HepG2 (cell line): Measurements from ENCODE around the gene ZMYND8. TPM values are rescaled to one million over a fixed set of nuclear protein-coding genes. Genes with fewer than 3 reads are reported as not detected.

Source experiments
- ADNP ChIP-seq: sonication (generic); formaldehyde crosslinking; IDR thresholded peaks from 2 replicates; pipeline ENCODE4 v1.4.0; 2020; ENCODE audit warnings: missing genetic modification reagents
- AGO1 ChIP-seq: fragments of 200-400 bp; formaldehyde crosslinking; IDR thresholded peaks from 2 replicates; pipeline ENCODE4 v1.6.1; 2017; ENCODE audit warnings: mild to moderate bottlenecking, low read depth, low read length, moderate library complexity; ENCODE audit not compliant: poor library complexity, severe bottlenecking
- ARNT2 ChIP-seq: sonication (generic); formaldehyde crosslinking; IDR thresholded peaks from 2 replicates; pipeline ENCODE4 v1.8.0; 2022; ENCODE audit warnings: mild to moderate bottlenecking, low read depth, missing genetic modification reagents, moderate library complexity
- ASH2L ChIP-seq: fragments of 300-600, 200-600 bp; sonication (generic); IDR thresholded peaks from 2 replicates; pipeline ENCODE4 v1.7.0; 2017; ENCODE audit warnings: low read depth, mild to moderate bottlenecking, moderate library complexity, mixed read lengths, low read length; ENCODE audit not compliant: insufficient read length
- ATM ChIP-seq: fragments of 450-650 bp; IDR thresholded peaks from 2 replicates; pipeline ENCODE4 v1.7.1; 2017; ENCODE audit warnings: mild to moderate bottlenecking, borderline replicate concordance
- CCDC6 ChIP-seq: sonication (generic); formaldehyde crosslinking; IDR thresholded peaks from 2 replicates; pipeline ENCODE4 v1.8.1; 2022; ENCODE audit warnings: mild to moderate bottlenecking, missing genetic modification reagents, moderate library complexity
- HNRNPL ChIP-seq: fragments of 200-400 bp; formaldehyde crosslinking; IDR thresholded peaks from 2 replicates; pipeline ENCODE4 v1.6.1; 2017; ENCODE audit warnings: mild to moderate bottlenecking, low read depth, low read length
- HOXA9 ChIP-seq: sonication (generic); formaldehyde crosslinking; IDR thresholded peaks from 2 replicates; pipeline ENCODE4 v1.8.1; 2022; ENCODE audit warnings: missing genetic modification reagents, mild to moderate bottlenecking, moderate library complexity, borderline replicate concordance
- MBNL3 ChIP-seq: fragments of 250-450 bp; sonication (Bioruptor Pico); conservative IDR thresholded peaks from 2 replicates; pipeline ENCODE4 v1.8.0; 2022; ENCODE audit warnings: mild to moderate bottlenecking, inconsistent platforms
- MEIS1 ChIP-seq: sonication (generic); formaldehyde crosslinking; IDR thresholded peaks from 2 replicates; pipeline ENCODE4 v1.9.0; 2021; ENCODE audit warnings: mild to moderate bottlenecking, missing genetic modification reagents, moderate library complexity, borderline replicate concordance
- NCOA2 ChIP-seq: sonication (generic); formaldehyde crosslinking; IDR thresholded peaks from 2 replicates; pipeline ENCODE4 v1.8.0; 2022; ENCODE audit warnings: inconsistent platforms
- NR2F2 ChIP-seq: IDR thresholded peaks from 2 replicates; pipeline ENCODE4 v1.6.1; 2012; ENCODE audit warnings: low read depth, inconsistent platforms, borderline replicate concordance
- POGZ ChIP-seq: sonication (generic); formaldehyde crosslinking; IDR thresholded peaks from 2 replicates; pipeline ENCODE4 v1.4.0; 2020; ENCODE audit warnings: mild to moderate bottlenecking, missing genetic modification reagents
- POLR2AphosphoS5 ChIP-seq: IDR thresholded peaks from 2 replicates; pipeline ENCODE4 v1.6.1; 2012; ENCODE audit warnings: low read depth, low read length
- PRPF4 ChIP-seq: fragments of 200-400 bp; formaldehyde crosslinking; IDR thresholded peaks from 2 replicates; pipeline ENCODE4 v1.6.1; 2016; ENCODE audit warnings: low read length, low read depth; ENCODE audit not compliant: poor library complexity, severe bottlenecking
- RNF2 ChIP-seq: fragments of 450-650 bp; conservative IDR thresholded peaks from 2 replicates; pipeline ENCODE4 v1.6.1; 2016; ENCODE audit warnings: low read depth
- SMYD3 ChIP-seq: sonication (generic); formaldehyde crosslinking; IDR thresholded peaks from 2 replicates; pipeline ENCODE4 v1.8.1; 2023; ENCODE audit warnings: mild to moderate bottlenecking, missing genetic modification reagents
- STAT5B ChIP-seq: sonication (generic); formaldehyde crosslinking; IDR thresholded peaks from 2 replicates; pipeline ENCODE4 v1.4.0; 2020; ENCODE audit warnings: missing genetic modification reagents
- ZNF253 ChIP-seq: sonication (generic); formaldehyde crosslinking; IDR thresholded peaks from 2 replicates; pipeline ENCODE4 v1.8.0; 2022; ENCODE audit warnings: mild to moderate bottlenecking, missing genetic modification reagents, borderline replicate concordance
- ZNF296 ChIP-seq: sonication (generic); formaldehyde crosslinking; conservative IDR thresholded peaks from 2 replicates; pipeline ENCODE4 v1.5.0; 2020; ENCODE audit warnings: mild to moderate bottlenecking, missing genetic modification reagents
- ZNF550 ChIP-seq: sonication (generic); formaldehyde crosslinking; IDR thresholded peaks from 2 replicates; pipeline ENCODE4 v1.4.0; 2020; ENCODE audit warnings: mild to moderate bottlenecking, missing genetic modification reagents, borderline replicate concordance
- ZNF562 ChIP-seq: sonication (generic); formaldehyde crosslinking; IDR thresholded peaks from 2 replicates; pipeline ENCODE4 v1.8.0; 2022; ENCODE audit warnings: missing genetic modification reagents, borderline replicate concordance
- ZNF615 ChIP-seq: sonication (generic); formaldehyde crosslinking; IDR thresholded peaks from 2 replicates; pipeline ENCODE4 v1.5.0; 2020; ENCODE audit warnings: mild to moderate bottlenecking, missing genetic modification reagents, borderline replicate concordance
- ZNF670 ChIP-seq: sonication (generic); formaldehyde crosslinking; IDR thresholded peaks from 2 replicates; pipeline ENCODE4 v1.8.0; 2022; ENCODE audit warnings: mild to moderate bottlenecking, missing genetic modification reagents, borderline replicate concordance
- ZSCAN29 ChIP-seq: sonication (generic); formaldehyde crosslinking; conservative IDR thresholded peaks from 2 replicates; pipeline ENCODE4 v1.4.0; 2020; ENCODE audit warnings: mild to moderate bottlenecking, missing genetic modification reagents
- ZSCAN9 ChIP-seq: IDR thresholded peaks from 2 replicates; pipeline ENCODE4 v1.6.1; 2016; ENCODE audit warnings: borderline replicate concordance
- polyA plus RNA-seq, 8 experiments: library from polyadenylated mRNA; depleted of rRNA in 3 of 8; stranded (reverse) in 7 of 8; unstranded in 1 of 8; fragments of >200 nt; fragmentation: Illumina TruSeq in 4 of 8; extraction: Trizol in 4 of 8; gene quantifications; 2 replicates each; pipeline versions ENCODE4 v1.2.1 to v1.2.3, GENCODE V29; 2011 to 2016; ENCODE audit warnings: low read depth in 4 of 8, missing spikeins in 1 of 8, mixed read lengths in 1 of 8; ENCODE audit not compliant: insufficient read depth in 1 of 8
- total RNA-seq, 5 experiments: library from RNA; depleted of rRNA; stranded (reverse); fragments of >200 nt; fragmentation: Illumina TruSeq; extraction: Trizol; gene quantifications; 2 replicates each; pipeline ENCODE4 v1.2.3, GENCODE V29; 2016; ENCODE audit warnings: low read depth in 1 of 5
- TF ChIP-seq, protein P1 (sequence below): sonication (generic); formaldehyde crosslinking; IDR thresholded peaks from 2 replicates; pipeline ENCODE4 v1.5.0; 2020; ENCODE audit warnings: mild to moderate bottlenecking, missing genetic modification reagents
- TF ChIP-seq, protein P2 (sequence below): sonication (generic); formaldehyde crosslinking; conservative IDR thresholded peaks from 2 replicates; pipeline ENCODE4 v1.8.0; 2022; ENCODE audit warnings: mild to moderate bottlenecking, moderate library complexity, missing genetic modification reagents

ZMYND8 gene
- total and polyA plus RNA-seq, 2 of the 13 experiments (the other 11 are each of a cell fraction or from before 2014, with no cell fraction given) = 53.9 to 84.7 TPM

DNA sequence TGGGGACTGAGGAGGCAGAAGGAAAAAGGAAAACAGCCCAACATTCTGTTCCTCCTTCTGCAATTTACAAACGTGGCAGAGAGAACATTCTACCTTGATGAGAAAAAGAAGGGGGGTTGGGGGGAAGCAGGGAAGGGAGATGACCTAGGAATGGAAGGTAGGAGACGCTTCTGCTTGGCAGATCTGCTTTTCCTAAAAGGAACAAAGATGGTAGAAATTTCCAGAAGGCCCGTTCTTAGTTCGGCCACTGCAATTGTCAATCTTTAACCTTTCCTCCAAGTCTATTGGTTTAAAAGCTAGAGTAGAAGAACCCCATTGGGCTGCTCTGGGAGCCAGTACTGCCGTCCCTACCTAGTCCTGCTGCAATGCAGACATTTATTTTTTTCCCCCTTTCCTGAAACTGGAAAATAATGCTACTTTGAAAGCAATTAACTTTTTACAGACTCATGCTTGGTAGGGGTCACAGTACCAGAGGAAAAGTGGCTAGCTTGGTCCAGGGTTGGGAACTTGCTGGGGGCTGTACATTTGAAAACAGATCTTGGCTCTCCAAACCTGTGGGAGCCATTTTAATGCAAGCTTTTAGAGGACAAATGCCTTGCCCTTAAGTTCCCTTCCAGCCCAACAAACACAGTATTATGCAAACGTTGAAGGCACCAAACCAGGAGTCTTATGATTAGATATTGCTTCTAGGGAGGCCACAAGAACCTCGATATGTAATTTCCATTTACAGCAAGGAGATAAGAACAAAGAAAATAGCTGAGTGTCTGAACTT lies 2.6 kb downstream of the ZMYND8 start (continued):
- TF ChIP-seq ZNF253 (no peak), STAT5B (no peak), NCOA2 (CRISPR knock-in tag) (no peak), ADNP (no peak), MEIS1 (CRISPR knock-in tag) (no peak), SMYD3 (no peak), ZNF296 (no peak), POLR2AphosphoS5 (peak; percentile 45), NR2F2 (no peak), ATM (no peak), ZNF615 (no peak), ZSCAN9 (CRISPR knock-in tag) (no peak), HOXA9 (CRISPR knock-in tag) (no peak), CCDC6 (CRISPR knock-in tag) (no peak), ZNF670 (CRISPR knock-in tag) (0 out of 2 replicates have a peak, but pooled peaks have one; percentile 26), ZSCAN29 (CRISPR knock-in tag) (no peak), AGO1 (no peak), ASH2L (peak; percentile 20), HNRNPL (no peak), POGZ (CRISPR knock-in tag) (peak; percentile 52; the same call in 1 of the 2 replicates), PRPF4 (no peak), ARNT2 (CRISPR knock-in tag) (no peak), MBNL3 (CRISPR knock-in tag) (no peak), RNF2 (no peak), ZNF550 (CRISPR knock-in tag) (no peak), ZNF562 (no peak)
- TF ChIP-seq, protein P1, sequence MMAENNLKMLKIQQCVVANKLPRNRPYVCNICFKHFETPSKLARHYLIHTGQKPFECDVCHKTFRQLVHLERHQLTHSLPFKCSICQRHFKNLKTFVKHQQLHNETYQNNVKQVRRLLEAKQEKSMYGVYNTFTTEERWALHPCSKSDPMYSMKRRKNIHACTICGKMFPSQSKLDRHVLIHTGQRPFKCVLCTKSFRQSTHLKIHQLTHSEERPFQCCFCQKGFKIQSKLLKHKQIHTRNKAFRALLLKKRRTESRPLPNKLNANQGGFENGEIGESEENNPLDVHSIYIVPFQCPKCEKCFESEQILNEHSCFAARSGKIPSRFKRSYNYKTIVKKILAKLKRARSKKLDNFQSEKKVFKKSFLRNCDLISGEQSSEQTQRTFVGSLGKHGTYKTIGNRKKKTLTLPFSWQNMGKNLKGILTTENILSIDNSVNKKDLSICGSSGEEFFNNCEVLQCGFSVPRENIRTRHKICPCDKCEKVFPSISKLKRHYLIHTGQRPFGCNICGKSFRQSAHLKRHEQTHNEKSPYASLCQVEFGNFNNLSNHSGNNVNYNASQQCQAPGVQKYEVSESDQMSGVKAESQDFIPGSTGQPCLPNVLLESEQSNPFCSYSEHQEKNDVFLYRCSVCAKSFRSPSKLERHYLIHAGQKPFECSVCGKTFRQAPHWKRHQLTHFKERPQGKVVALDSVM (CRISPR knock-in tag) = 0 out of 2 replicates have a peak, but pooled peaks have one; percentile 20
- TF ChIP-seq, protein P2, sequence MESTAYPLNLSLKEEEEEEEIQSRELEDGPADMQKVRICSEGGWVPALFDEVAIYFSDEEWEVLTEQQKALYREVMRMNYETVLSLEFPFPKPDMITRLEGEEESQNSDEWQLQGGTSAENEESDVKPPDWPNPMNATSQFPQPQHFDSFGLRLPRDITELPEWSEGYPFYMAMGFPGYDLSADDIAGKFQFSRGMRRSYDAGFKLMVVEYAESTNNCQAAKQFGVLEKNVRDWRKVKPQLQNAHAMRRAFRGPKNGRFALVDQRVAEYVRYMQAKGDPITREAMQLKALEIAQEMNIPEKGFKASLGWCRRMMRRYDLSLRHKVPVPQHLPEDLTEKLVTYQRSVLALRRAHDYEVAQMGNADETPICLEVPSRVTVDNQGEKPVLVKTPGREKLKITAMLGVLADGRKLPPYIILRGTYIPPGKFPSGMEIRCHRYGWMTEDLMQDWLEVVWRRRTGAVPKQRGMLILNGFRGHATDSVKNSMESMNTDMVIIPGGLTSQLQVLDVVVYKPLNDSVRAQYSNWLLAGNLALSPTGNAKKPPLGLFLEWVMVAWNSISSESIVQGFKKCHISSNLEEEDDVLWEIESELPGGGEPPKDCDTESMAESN (CRISPR knock-in tag) = no peak
